GM12891 (cell line): ENCODE measurements around the gene RADIL.

ENCODE experiments used
- POLR2A ChIP-seq: IDR thresholded peaks from 2 replicates; pipeline ENCODE4 v1.6.1; 2011; ENCODE audit warnings: low read depth, low read length, control low read depth
- POLR2AphosphoS5 ChIP-seq: IDR thresholded peaks from 2 replicates; pipeline ENCODE4 v1.6.1; 2011; ENCODE audit warnings: low read depth, low read length, control low read depth
- TAF1 ChIP-seq: IDR thresholded peaks from 2 replicates; pipeline ENCODE4 v1.6.1; 2011; ENCODE audit warnings: low read depth, low read length, control low read depth

DNA sequence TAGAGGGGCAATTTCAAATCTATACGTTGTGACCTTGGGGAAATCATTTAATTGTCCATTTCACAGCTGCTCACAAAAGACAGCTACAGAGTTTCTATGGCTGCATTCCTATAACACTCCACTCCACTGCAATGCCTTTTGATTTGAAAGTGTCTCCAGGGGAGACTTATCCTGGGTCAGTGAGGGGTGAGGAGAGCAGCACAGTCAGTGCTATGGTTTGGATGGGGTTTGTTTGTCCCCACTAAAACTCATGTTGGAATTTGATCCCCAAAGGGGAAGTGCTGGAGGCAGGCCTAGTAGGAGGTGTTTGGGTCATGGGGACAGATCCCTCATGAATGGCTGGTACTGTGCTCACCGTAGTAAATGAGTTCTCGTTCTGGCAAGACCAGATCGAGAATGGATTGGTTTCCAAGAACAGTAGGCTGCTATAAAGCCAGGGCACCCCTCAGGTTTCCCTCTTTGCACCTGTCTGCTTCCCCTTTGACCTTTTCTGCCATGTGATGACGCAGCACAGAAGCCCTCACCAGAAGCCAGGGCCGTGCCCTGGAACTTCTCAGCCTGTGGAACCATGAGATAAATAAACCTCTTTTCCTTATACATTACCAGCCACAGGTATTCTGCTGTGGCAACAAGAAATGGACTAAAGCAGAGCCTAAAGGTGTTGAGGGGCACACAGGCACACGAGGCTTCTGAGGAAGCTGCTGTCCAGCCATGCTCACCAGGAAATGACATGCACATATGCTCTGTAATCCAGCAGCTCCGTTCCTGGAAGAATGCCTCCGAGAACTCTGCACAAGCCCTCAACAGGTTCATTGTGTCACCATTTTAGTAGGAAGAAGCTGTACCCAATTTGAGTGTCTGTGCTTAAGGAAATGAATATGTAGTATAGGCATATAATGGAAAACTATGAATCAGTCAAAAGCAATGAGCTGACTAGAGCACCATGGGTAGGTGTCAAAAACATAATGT, 16.7 kb downstream of the RADIL start:
- TF ChIP-seq POLR2AphosphoS5 (no peak), POLR2A (no peak), TAF1 (no peak)
